Keratinocyte (primary cell): ENCODE data around the gene RSKR. TPM values are rescaled to one million over a fixed set of nuclear protein-coding genes. Genes with fewer than 3 reads are reported as not detected.

ENCODE experiments used
- DNase-seq: peaks from one replicate; pipeline ENCODE4 v3.0.0-alpha.2; 2011; ENCODE audit warnings: low read depth, missing footprints, low spot score
- FAIRE-seq: peaks from 2 replicates; lab custom pipeline; 2011; peaks lifted over from hg19 to GRCh38; lab: Jason Lieb, UNC
- H2AFZ ChIP-seq: 2 replicates; pipeline ENCODE4 v1.6.0; 2012; ENCODE audit warnings: low read length, control low read depth, inconsistent platforms; ENCODE audit not compliant: control insufficient read depth
- H3K27ac ChIP-seq: 2 replicates; pipeline ENCODE4 v1.5.1; 2011; ENCODE audit warnings: low read length; ENCODE audit not compliant: control insufficient read depth, insufficient read depth
- H3K27me3 ChIP-seq: 3 replicates; pipeline ENCODE4 v1.6.0; 2011; ENCODE audit warnings: low read length; ENCODE audit not compliant: control insufficient read depth, insufficient read depth; ENCODE audit errors: extremely low read depth
- H3K36me3 ChIP-seq, 2 experiments: 2 replicates in 1 of 2; 3 replicates in 1 of 2; pipeline ENCODE4 v1.5.1; 2011; ENCODE audit warnings: low read length in 2 of 2, mild to moderate bottlenecking in 1 of 2; ENCODE audit not compliant: control insufficient read depth in 2 of 2, insufficient read depth in 2 of 2; ENCODE audit errors: extremely low read depth in 1 of 2
- H3K4me1 ChIP-seq: 3 replicates; pipeline ENCODE4 v1.5.1; 2011; ENCODE audit warnings: low read length; ENCODE audit not compliant: control insufficient read depth, insufficient read depth; ENCODE audit errors: extremely low read depth
- H3K4me2 ChIP-seq: 3 replicates; pipeline ENCODE4 v1.6.0; 2011; ENCODE audit warnings: low read depth, low read length; ENCODE audit not compliant: control insufficient read depth, insufficient read depth; ENCODE audit errors: extremely low read depth
- H3K4me3 ChIP-seq, 3 experiments: fragments of 200-600 bp in 1 of 3; sonication (generic) in 1 of 3; 2 replicates in 2 of 3; 3 replicates in 1 of 3; pipeline ENCODE4 v1.5.1; 2011 to 2016; ENCODE audit warnings: low read length in 3 of 3, mild to moderate bottlenecking in 3 of 3, control low read depth in 2 of 3, inconsistent platforms in 1 of 3, low read depth in 1 of 3, mixed read lengths in 1 of 3, mixed run types in 1 of 3, moderate library complexity in 1 of 3; ENCODE audit not compliant: control insufficient read depth in 2 of 3, insufficient read depth in 2 of 3; ENCODE audit errors: extremely low read depth in 1 of 3
- H3K79me2 ChIP-seq: 2 replicates; pipeline ENCODE4 v1.6.0; 2012; ENCODE audit warnings: low read length; ENCODE audit not compliant: control insufficient read depth, insufficient read depth
- H3K9ac ChIP-seq: 3 replicates; pipeline ENCODE4 v1.6.0; 2011; ENCODE audit warnings: low read length; ENCODE audit not compliant: control insufficient read depth, insufficient read depth; ENCODE audit errors: extremely low read depth
- H3K9me1 ChIP-seq: 3 replicates; pipeline ENCODE4 v1.6.0; 2011; ENCODE audit warnings: low read length; ENCODE audit not compliant: control insufficient read depth, insufficient read depth; ENCODE audit errors: extremely low read depth
- H3K9me3 ChIP-seq: 2 replicates; pipeline ENCODE4 v1.5.1; 2012; ENCODE audit warnings: low read depth, low read length; ENCODE audit not compliant: control insufficient read depth
- H4K20me1 ChIP-seq: 3 replicates; pipeline ENCODE4 v1.6.0; 2011; ENCODE audit warnings: low read length; ENCODE audit not compliant: control insufficient read depth, insufficient read depth; ENCODE audit errors: extremely low read depth
- EZH2 ChIP-seq: IDR thresholded peaks from one replicate; pipeline ENCODE4 v1.6.1; 2012; ENCODE audit warnings: inconsistent platforms, mild to moderate bottlenecking, low read length, moderate library complexity
- dilution Hi-C: fragments of 300-500 bp; cut with MboI; formaldehyde crosslinking; loops from one replicate; pipeline ENCODE4 v1.7.0; 2020; ENCODE audit warnings: low sequenced_read_pairs; ENCODE audit not compliant: extremely low pct_ligation_motif_present
- polyA plus RNA-seq, 5 experiments: library from polyadenylated mRNA; depleted of rRNA in 3 of 5; stranded (reverse) in 3 of 5; stranded (forward) in 1 of 5; unstranded in 1 of 5; fragments of >200 nt; gene quantifications; 1 replicate in 1 of 5; 2 replicates in 3 of 5; 3 replicates in 1 of 5; pipeline versions ENCODE4 v1.2.1 to v1.2.3, GENCODE V29; 2011 to 2012; ENCODE audit warnings: missing spikeins in 2 of 5, low read depth in 1 of 5, low replicate concordance in 1 of 5
- TF ChIP-seq, protein P1 (sequence below), 3 experiments: IDR thresholded peaks in 1 of 3; conservative IDR thresholded peaks in 1 of 3; optimal IDR thresholded peaks in 1 of 3; 2 replicates in 2 of 3; 3 replicates in 1 of 3; pipeline versions ENCODE3 to v1.5.1; 2011; ENCODE audit warnings: low read length in 3 of 3, mild to moderate bottlenecking in 3 of 3, moderate library complexity in 2 of 3, control low read depth in 1 of 3, inconsistent platforms in 1 of 3; ENCODE audit not compliant: insufficient read depth in 2 of 3; ENCODE audit errors: extremely low read depth in 1 of 3

The RSKR gene
- polyA plus RNA-seq, 1 donor (not counting 4 experiments of a cell fraction or from before 2014, with no cell fraction given), result 6.6 TPM

DNA sequence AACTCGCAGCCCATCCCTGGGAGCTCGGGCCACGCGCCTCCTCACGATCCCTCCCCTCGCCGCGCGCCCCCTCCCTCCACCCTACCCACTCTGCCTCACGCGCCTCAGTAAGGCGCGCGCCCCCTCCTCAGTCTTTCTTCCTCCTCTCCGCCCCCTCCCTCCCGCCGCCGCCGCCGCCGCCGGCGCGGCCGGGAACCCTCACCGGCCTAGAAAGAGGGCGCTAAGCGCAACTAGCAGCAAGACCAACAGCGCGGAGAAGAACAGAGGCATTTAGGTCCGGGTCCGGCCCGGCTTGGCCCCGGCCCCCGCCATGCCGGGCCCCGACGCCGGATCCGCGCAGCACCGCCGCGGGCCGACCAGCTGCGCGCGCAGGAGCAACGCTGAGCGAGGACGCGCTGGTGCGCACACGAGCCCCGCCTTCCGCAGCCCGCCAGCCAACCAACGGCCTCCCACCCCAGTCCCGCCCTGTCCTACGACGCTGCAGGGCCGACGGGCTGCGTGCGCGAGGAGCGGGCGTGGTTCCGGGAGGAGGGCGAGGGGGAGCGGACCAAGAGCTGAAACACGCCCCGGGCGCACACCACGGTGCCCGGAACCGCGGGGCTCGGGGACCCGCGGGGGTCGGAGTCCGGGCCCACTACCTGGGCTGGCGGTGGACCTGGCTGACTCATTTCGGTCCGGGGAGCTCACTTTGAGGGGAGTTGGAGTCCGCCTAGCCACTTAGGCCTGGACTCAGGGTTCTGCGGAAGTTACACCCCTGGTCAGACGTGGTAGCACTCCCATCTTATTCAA, 31.0 kb upstream of the RSKR start, which contains the start of gene BLTP2:
TSS of gene BLTP2 (minus strand) at position 372 of the 789 bp plus-strand sequence. CDS start at position 270, 102 bp downstream.
- TF ChIP-seq, protein P1, sequence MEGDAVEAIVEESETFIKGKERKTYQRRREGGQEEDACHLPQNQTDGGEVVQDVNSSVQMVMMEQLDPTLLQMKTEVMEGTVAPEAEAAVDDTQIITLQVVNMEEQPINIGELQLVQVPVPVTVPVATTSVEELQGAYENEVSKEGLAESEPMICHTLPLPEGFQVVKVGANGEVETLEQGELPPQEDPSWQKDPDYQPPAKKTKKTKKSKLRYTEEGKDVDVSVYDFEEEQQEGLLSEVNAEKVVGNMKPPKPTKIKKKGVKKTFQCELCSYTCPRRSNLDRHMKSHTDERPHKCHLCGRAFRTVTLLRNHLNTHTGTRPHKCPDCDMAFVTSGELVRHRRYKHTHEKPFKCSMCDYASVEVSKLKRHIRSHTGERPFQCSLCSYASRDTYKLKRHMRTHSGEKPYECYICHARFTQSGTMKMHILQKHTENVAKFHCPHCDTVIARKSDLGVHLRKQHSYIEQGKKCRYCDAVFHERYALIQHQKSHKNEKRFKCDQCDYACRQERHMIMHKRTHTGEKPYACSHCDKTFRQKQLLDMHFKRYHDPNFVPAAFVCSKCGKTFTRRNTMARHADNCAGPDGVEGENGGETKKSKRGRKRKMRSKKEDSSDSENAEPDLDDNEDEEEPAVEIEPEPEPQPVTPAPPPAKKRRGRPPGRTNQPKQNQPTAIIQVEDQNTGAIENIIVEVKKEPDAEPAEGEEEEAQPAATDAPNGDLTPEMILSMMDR (optimal IDR thresholded peaks at IDR 0.05 in 1 of 3, IDR thresholded peaks at IDR 0.05 in 1 of 3, conservative IDR thresholded peaks at IDR 0.05 in 1 of 3; ENCODE audit: extremely low read depth in 1 of 3, insufficient read depth in 2 of 3, low read length in 3 of 3), result peak in 1 of 3 experiments; percentile 4
- TF ChIP-seq EZH2, result no peak
- Histone ChIP-seq H3K79me2 (peaks cover 19% of the 10 kb centered on the region), H4K20me1 (no peaks in the 10 kb centered on the region), H2AFZ (peak within 1 kb of the TSS; percentile 85), H3K27ac (peak within 1 kb of the TSS; percentile 89), H3K9me3 (no peaks in the 10 kb centered on the region), H3K9me1 (no peaks in the 10 kb centered on the region), H3K4me2 (peak within 1 kb of the TSS; percentile 92), H3K4me1 (peaks cover 20% of the 10 kb centered on the region), H3K9ac (peak within 1 kb of the TSS; percentile 90), H3K4me3 (peak within 1 kb of the TSS; percentile 65 to 84 (median 69)), H3K36me3 (peaks cover 28 to 31% of the 10 kb centered on the region in 2 experiments), H3K27me3 (no peaks in the 10 kb centered on the region)
- peak; percentile 57 for DNase-seq
- FAIRE-seq, result peak; percentile 67
- dilution Hi-C loops, result no loop called here

DNA sequence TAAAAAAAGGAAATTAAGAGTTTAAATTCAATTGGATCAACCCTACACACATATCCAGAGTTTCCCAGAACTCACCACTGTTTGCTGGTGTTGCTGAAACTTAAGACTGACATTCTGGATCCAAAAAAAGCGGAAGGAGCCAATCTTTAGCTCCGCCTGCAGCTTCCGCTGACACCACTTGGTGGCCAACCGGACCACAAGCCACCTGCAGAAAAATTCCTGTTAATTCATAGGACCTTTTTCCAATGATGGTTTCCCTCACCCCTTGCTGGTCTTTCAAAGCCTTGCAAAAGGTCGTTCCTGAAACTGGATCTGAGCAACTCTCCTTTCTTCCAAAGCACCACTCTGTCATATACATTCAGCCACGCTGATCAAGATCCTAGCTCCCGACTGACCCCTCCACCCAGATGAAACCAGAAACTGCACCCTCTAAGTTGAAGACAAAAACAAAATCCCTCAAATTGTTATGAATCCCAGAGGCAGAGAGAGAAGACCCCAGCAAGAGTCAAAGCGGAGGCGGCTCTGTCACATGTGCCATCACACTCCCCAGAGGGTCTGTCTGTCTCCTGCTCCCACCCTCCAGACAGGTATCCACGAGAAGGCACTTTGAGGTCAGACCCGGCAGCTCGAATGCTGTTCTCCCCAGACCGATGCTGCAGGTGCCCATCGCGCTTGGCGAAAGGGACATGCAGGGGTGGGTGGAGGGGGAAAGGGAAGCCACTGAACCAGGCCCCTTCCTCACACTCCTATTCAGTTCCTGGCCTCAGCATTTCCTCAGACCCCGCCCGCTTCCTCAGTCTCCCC, 30.2 kb upstream of the RSKR start:
- dilution Hi-C loops, result no loop called here
- H3K4me3 ChIP-seq, result peak overlapping the region; percentile 65 to 78 (median 69)
- peak overlapping the region; percentile 19 for H2AFZ ChIP-seq

More for the DNA sequence above, 30.2 kb upstream of the RSKR start:
- Histone ChIP-seq H3K9me3 (no peaks in the 10 kb centered on the region), H3K27ac (peak overlapping the region; percentile 3), H3K27me3 (no peaks in the 10 kb centered on the region), H3K79me2 (peaks cover 19% of the 10 kb centered on the region), H3K36me3 (peaks cover 32 to 34% of the 10 kb centered on the region in 2 experiments), H3K9ac (peak overlapping the region; percentile 90), H4K20me1 (no peaks in the 10 kb centered on the region), H3K4me2 (peak overlapping the region; percentile 70), H3K9me1 (no peaks in the 10 kb centered on the region), H3K4me1 (peaks cover 20% of the 10 kb centered on the region)
- TF ChIP-seq, protein P1 (optimal IDR thresholded peaks at IDR 0.05 in 1 of 3, IDR thresholded peaks at IDR 0.05 in 1 of 3, conservative IDR thresholded peaks at IDR 0.05 in 1 of 3; ENCODE audit: extremely low read depth in 1 of 3, insufficient read depth in 2 of 3, low read length in 3 of 3), result peak; percentile 36 to 68 (median 64)
- no peak for TF ChIP-seq EZH2
- DNase-seq, result no peak
- FAIRE-seq, result no peak
